Prostate gland (tissue), 2 donors: ENCODE results near the gene ADGRD1. TPM values are rescaled to one million over a fixed set of nuclear protein-coding genes. Genes with fewer than 3 reads are reported as not detected.

ENCODE experiments used
- DNase-seq: peaks from one replicate; pipeline ENCODE4 v3.0.0-alpha.2; 2019; ENCODE audit warnings: low spot score
- H3K27ac ChIP-seq, 2 donors: fragments of 200-600 bp; sonication (generic); 2 replicates each; pipeline ENCODE4 v1.5.1; 2017 to 2019
- H3K27me3 ChIP-seq: fragments of 200-600 bp; sonication (generic); replicated peaks from 2 replicates; pipeline ENCODE4 v1.5.1; 2019; ENCODE audit not compliant: insufficient read depth
- H3K36me3 ChIP-seq, 2 donors: fragments of 200-600 bp; sonication (generic); 1 replicate in 1 of 2; 2 replicates in 1 of 2; pipeline versions ENCODE4 v1.5.1 to v1.8.1; 2017 to 2019
- H3K4me1 ChIP-seq: fragments of 200-600 bp; sonication (generic); replicated peaks from 2 replicates; pipeline ENCODE4 v1.5.1; 2019
- H3K4me3 ChIP-seq, 2 donors: fragments of 200-600 bp; sonication (generic); 2 replicates each; pipeline ENCODE4 v1.5.1; 2017 to 2019
- H3K9me3 ChIP-seq: fragments of 200-600 bp; sonication (generic); 2 replicates; pipeline ENCODE4 v1.5.1; 2017
- CTCF ChIP-seq, 4 experiments: fragments of 200-600 bp in 2 of 4; fragments of 450-650 bp in 2 of 4; sonication (generic) in 2 of 4; IDR thresholded peaks; 1 replicate in 3 of 4; 2 replicates in 1 of 4; pipeline ENCODE4 v1.5.1; 2016 to 2019; ENCODE audit warnings: antibody characterized with exemption in 4 of 4, mild to moderate bottlenecking in 2 of 4, moderate library complexity in 2 of 4
- POLR2A ChIP-seq: fragments of 450-650 bp; IDR thresholded peaks from one replicate; pipeline ENCODE4 v1.6.1; 2016; ENCODE audit warnings: antibody characterized with exemption, mild to moderate bottlenecking
- POLR2AphosphoS5 ChIP-seq: sonication (generic); formaldehyde crosslinking; IDR thresholded peaks from one replicate; pipeline ENCODE4 v1.6.1; 2017; ENCODE audit warnings: antibody characterized with exemption
- WGBS: methylation state at CpG from one replicate; pipeline ENCODE4 v1.1.5; 2018; 5-methylcytosine and 5-hydroxymethylcytosine counted together
- intact Hi-C: fragments of 100-400 bp; cut with DNase I; formaldehyde crosslinking; loops from one replicate; pipeline ENCODE4 v1.14.2; 2022
- total RNA-seq, 2 donors: library from RNA; depleted of rRNA; stranded (reverse); fragments of >200 nt; gene quantifications; one replicate each; pipeline ENCODE4 v1.1.0, GENCODE V29; 2016

Gene ADGRD1
- total RNA-seq, 2 donors from 2014 or later, result 4.3 to 20.9 TPM

GRCh38 chr12:131085125-131085815 lies 131.6 kb downstream of the ADGRD1 start:
- intact Hi-C loops, result no loop called here
- no peaks in the 10 kb centered on the region for H3K9me3 ChIP-seq
- WGBS, result 75% methylated on average over 22 of the region's 22 CpGs
- TF ChIP-seq POLR2A (no peak), CTCF (IDR thresholded peaks at IDR 0.05) (no peak), POLR2AphosphoS5 (no peak)
- no peak overlapping the region for H3K27ac ChIP-seq
- no peak for DNase-seq
- no peaks in the 10 kb centered on the region for H3K27me3 ChIP-seq
- no peak overlapping the region for H3K4me3 ChIP-seq
- no peaks in the 10 kb centered on the region for H3K4me1 ChIP-seq
- H3K36me3 ChIP-seq, result no peaks in the 10 kb centered on the region

- whole genome bisulfite sequencing, result 89% methylated on average over 24 of the region's 24 CpGs
Measured at GRCh38 chr12:131085816-131086591, 132.3 kb downstream of the ADGRD1 start.

GRCh38 chr12:131087302-131087818 lies 133.7 kb downstream of the ADGRD1 start:
- Histone ChIP-seq H3K27me3 (no peaks in the 10 kb centered on the region), H3K4me3 (no peak overlapping the region), H3K9me3 (no peaks in the 10 kb centered on the region), H3K36me3 (no peaks in the 10 kb centered on the region), H3K4me1 (no peaks in the 10 kb centered on the region), H3K27ac (no peak overlapping the region)
- DNase-seq, result no peak
- TF ChIP-seq POLR2AphosphoS5 (no peak), CTCF (IDR thresholded peaks at IDR 0.05) (no peak), POLR2A (no peak)
- 82% methylated on average over 24 of the region's 24 CpGs for WGBS
- intact Hi-C loops, result no loop called here

More at GRCh38 chr12:131085816-131086591, 132.3 kb downstream of the ADGRD1 start:
- DNase-seq, result no peak
- Histone ChIP-seq H3K27me3 (no peaks in the 10 kb centered on the region), H3K9me3 (no peaks in the 10 kb centered on the region), H3K4me3 (no peak overlapping the region), H3K36me3 (no peaks in the 10 kb centered on the region), H3K27ac (no peak overlapping the region), H3K4me1 (no peaks in the 10 kb centered on the region)
- TF ChIP-seq CTCF (IDR thresholded peaks at IDR 0.05) (no peak), POLR2AphosphoS5 (no peak), POLR2A (no peak)
- intact Hi-C loops, result no loop called here

- DNase-seq, result no peak
Measured at GRCh38 chr12:131087991-131088700, 134.4 kb downstream of the ADGRD1 start.

More at GRCh38 chr12:131087991-131088700, 134.4 kb downstream of the ADGRD1 start:
- intact Hi-C loops, result no loop called here
- no peaks in the 10 kb centered on the region for H3K4me1 ChIP-seq
- H3K4me3 ChIP-seq, result no peak overlapping the region
- H3K36me3 ChIP-seq, result no peaks in the 10 kb centered on the region
- TF ChIP-seq POLR2AphosphoS5 (no peak), CTCF (IDR thresholded peaks at IDR 0.05) (no peak), POLR2A (no peak)
- H3K27ac ChIP-seq, result no peak overlapping the region
- no peaks in the 10 kb centered on the region for H3K27me3 ChIP-seq
- H3K9me3 ChIP-seq, result no peaks in the 10 kb centered on the region
- WGBS, result 76% methylated on average over 38 of the region's 38 CpGs
